PC-3 (cell line): Measurements from ENCODE around the gene CEP78. TPM values are rescaled to one million over a fixed set of nuclear protein-coding genes. Genes with fewer than 3 reads are reported as not detected.

Experiments
- ATAC-seq: fragments of 200-7000 bp; cut with Tn5 transposase; 2 replicates; pipeline ENCODE4 v1.9.1; 2020; ENCODE audit warnings: mild to moderate bottlenecking, moderate library complexity
- BruUV-seq: library from RNA; stranded (reverse); fragments of 400-500 nt; replicated peaks from 2 replicates; lab custom pipeline; 2021; lab: Mats Ljungman, UMichigan
- CTCF ChIA-PET: fragments of 300-600 bp; sonication (Branson Sonifier 250); formaldehyde crosslinking; loops from one replicate; lab custom pipeline; 2022; ENCODE audit warnings: antibody characterized with exemption; lab: Charles Lee
- POLR2A ChIA-PET: fragments of 300-600 bp; sonication (Branson Sonifier 250); formaldehyde crosslinking; loops from one replicate; lab custom pipeline; 2022; ENCODE audit warnings: antibody characterized with exemption; ENCODE audit not compliant: unreplicated experiment; lab: Charles Lee
- DNase-seq: peaks from one replicate; pipeline ENCODE4 v3.0.0-alpha.2; 2015
- H2AFZ ChIP-seq: fragments of 300-600 bp; sonication (generic); 2 replicates; pipeline ENCODE4 v1.6.0; 2016; ENCODE audit warnings: antibody characterized with exemption, low read length
- H3F3A ChIP-seq: fragments of 300-600 bp; sonication (generic); one replicate; pipeline ENCODE4 v1.6.0; 2017; ENCODE audit warnings: antibody characterized with exemption, low read length, control low read depth, mild to moderate bottlenecking; ENCODE audit not compliant: unreplicated experiment
- H3K27ac ChIP-seq: fragments of 300-600 bp; sonication (generic); 2 replicates; pipeline ENCODE4 v1.5.1; 2016; ENCODE audit warnings: mild to moderate bottlenecking, low read length
- H3K27me3 ChIP-seq: fragments of 300-600 bp; sonication (generic); 2 replicates; pipeline ENCODE4 v1.6.1; 2016; ENCODE audit warnings: low read length, mixed read lengths
- H3K36me3 ChIP-seq: fragments of 300-600 bp; sonication (generic); 2 replicates; pipeline ENCODE4 v1.6.1; 2016; ENCODE audit warnings: low read depth, mixed run types, low read length, mixed read lengths
- H3K4me1 ChIP-seq: fragments of 300-600 bp; sonication (generic); 2 replicates; pipeline ENCODE4 v1.5.1; 2016; ENCODE audit warnings: low read length; ENCODE audit not compliant: insufficient read depth
- H3K4me2 ChIP-seq: fragments of 300-600 bp; sonication (generic); 2 replicates; pipeline ENCODE4 v1.6.0; 2016; ENCODE audit warnings: low read length
- H3K4me3 ChIP-seq: fragments of 300-600 bp; sonication (generic); 2 replicates; pipeline ENCODE4 v1.5.1; 2016; ENCODE audit warnings: mild to moderate bottlenecking, low read length, mixed read lengths
- H3K79me2 ChIP-seq: fragments of 300-600 bp; sonication (generic); 2 replicates; pipeline ENCODE4 v1.6.1; 2017; ENCODE audit warnings: low read length, mixed read lengths
- H3K9ac ChIP-seq: fragments of 300-600 bp; sonication (generic); 2 replicates; pipeline ENCODE4 v1.6.0; 2016; ENCODE audit warnings: mild to moderate bottlenecking, low read length
- H3K9me2 ChIP-seq: fragments of 300-600 bp; sonication (generic); replicated peaks from 2 replicates; pipeline ENCODE4 v1.6.1; 2016; ENCODE audit warnings: mixed run types, low read length, mixed read lengths
- H3K9me3 ChIP-seq: fragments of 300-600 bp; sonication (generic); 2 replicates; pipeline ENCODE4 v1.6.1; 2016; ENCODE audit warnings: low read length, mixed read lengths
- H4K20me1 ChIP-seq: fragments of 300-600 bp; sonication (generic); 2 replicates; pipeline ENCODE4 v1.6.1; 2016; ENCODE audit warnings: low read length, mixed read lengths
- EZH2 ChIP-seq: fragments of 300-600 bp; sonication (generic); IDR thresholded peaks from one replicate; pipeline ENCODE4 v1.6.1; 2017; ENCODE audit warnings: antibody characterized with exemption, mild to moderate bottlenecking, low read length; ENCODE audit not compliant: unreplicated experiment
- EZH2phosphoT487 ChIP-seq: fragments of 300-600 bp; sonication (generic); IDR thresholded peaks from 2 replicates; pipeline ENCODE4 v1.6.1; 2018; ENCODE audit warnings: mild to moderate bottlenecking, antibody characterized with exemption, low read length, borderline replicate concordance
- intact Hi-C: fragments of 100-400 bp; cut with micrococcal nuclease; formaldehyde crosslinking; loops from 2 replicates; pipeline ENCODE4 v1.9.0; 2023
- total RNA-seq: library from RNA; depleted of rRNA; stranded (reverse); fragments of >200 nt; gene quantifications from 2 replicates; pipeline ENCODE4 v1.2.3, GENCODE V29; 2014
- TF ChIP-seq, protein P1 (sequence below): fragments of 300-600 bp; sonication (generic); conservative IDR thresholded peaks from 2 replicates; pipeline ENCODE4 v1.5.1; 2017; ENCODE audit warnings: antibody characterized with exemption, low read depth, mild to moderate bottlenecking, low read length

CEP78 gene
- total RNA-seq, 1 experiment from 2014 or later = 52.5 TPM

DNA sequence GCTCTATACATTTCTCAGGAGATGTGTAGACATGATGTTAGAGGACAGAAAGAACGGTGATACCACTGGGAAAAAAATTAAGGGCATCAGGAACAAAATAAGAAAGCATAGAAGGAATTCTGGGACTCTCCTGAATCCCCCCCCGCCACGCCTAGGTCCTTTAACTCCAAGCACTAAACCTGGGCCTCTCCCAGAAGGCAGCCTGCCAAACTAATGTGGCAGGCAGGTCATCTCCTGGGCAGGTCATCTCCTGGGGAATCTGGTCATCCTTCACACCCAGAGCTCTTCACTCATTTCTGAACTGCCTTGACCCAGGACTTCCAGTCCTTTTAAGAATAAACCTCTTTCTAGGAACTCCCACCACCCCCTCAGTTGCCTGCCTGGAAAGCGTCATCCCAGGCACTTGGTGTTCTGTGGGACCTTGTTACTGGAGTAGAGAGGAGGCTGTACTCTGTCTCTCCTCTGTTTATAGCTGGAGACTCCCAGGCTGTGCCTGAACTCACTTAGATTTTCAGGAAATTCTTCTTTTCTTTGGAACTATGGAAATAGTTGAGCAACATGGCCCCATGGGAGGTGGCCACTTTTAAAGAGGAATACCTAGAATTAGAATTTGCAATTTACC, 85.1 kb downstream of the CEP78 start:
- POLR2A ChIA-PET = no interaction called here
- H3K9me3 ChIP-seq = no peaks in the 10 kb centered on the region
- intact Hi-C loops = no loop called here

GRCh38 chr9:78321505-78321904, 85.6 kb downstream of the CEP78 start:
- Histone ChIP-seq H3K9me2 (no peaks in the 10 kb centered on the region), H4K20me1 (no peaks in the 10 kb centered on the region), H3K79me2 (no peaks in the 10 kb centered on the region), H2AFZ (no peak overlapping the region), H3K27me3 (no peaks in the 10 kb centered on the region), H3K4me3 (no peak overlapping the region), H3K9me3 (no peaks in the 10 kb centered on the region), H3K4me1 (no peaks in the 10 kb centered on the region), H3K9ac (no peak overlapping the region), H3F3A (no peaks in the 10 kb centered on the region), H3K27ac (no peak overlapping the region), H3K36me3 (peaks cover 14% of the 10 kb centered on the region), H3K4me2 (no peak overlapping the region)
- intact Hi-C loops = no loop called here
- BruUV-seq = no TSS peak
- TF ChIP-seq, protein P1, sequence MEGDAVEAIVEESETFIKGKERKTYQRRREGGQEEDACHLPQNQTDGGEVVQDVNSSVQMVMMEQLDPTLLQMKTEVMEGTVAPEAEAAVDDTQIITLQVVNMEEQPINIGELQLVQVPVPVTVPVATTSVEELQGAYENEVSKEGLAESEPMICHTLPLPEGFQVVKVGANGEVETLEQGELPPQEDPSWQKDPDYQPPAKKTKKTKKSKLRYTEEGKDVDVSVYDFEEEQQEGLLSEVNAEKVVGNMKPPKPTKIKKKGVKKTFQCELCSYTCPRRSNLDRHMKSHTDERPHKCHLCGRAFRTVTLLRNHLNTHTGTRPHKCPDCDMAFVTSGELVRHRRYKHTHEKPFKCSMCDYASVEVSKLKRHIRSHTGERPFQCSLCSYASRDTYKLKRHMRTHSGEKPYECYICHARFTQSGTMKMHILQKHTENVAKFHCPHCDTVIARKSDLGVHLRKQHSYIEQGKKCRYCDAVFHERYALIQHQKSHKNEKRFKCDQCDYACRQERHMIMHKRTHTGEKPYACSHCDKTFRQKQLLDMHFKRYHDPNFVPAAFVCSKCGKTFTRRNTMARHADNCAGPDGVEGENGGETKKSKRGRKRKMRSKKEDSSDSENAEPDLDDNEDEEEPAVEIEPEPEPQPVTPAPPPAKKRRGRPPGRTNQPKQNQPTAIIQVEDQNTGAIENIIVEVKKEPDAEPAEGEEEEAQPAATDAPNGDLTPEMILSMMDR = no peak
- TF ChIP-seq EZH2 = no peak
- TF ChIP-seq EZH2phosphoT487 = no peak
- ChIA-PET CTCF (no interaction called here), POLR2A (no interaction called here)
- ATAC-seq = no peak
- DNase-seq = no peak

More for the DNA sequence above, 85.1 kb downstream of the CEP78 start:
- TF ChIP-seq, protein P1 = no peak
- TF ChIP-seq EZH2 (no peak), EZH2phosphoT487 (no peak)
- peaks cover 14% of the 10 kb centered on the region for H3K36me3 ChIP-seq
- DNase-seq (no peak), ATAC-seq (no peak)
- H3K4me3 ChIP-seq = no peak overlapping the region
- H2AFZ ChIP-seq = no peak overlapping the region
- CTCF ChIA-PET = no interaction called here
- no peak overlapping the region for H3K9ac ChIP-seq
- H3K4me1 ChIP-seq = no peaks in the 10 kb centered on the region
- no peaks in the 10 kb centered on the region for H3K27me3 ChIP-seq
- no peaks in the 10 kb centered on the region for H3F3A ChIP-seq
- no peak overlapping the region for H3K27ac ChIP-seq
- H3K9me2 ChIP-seq = no peaks in the 10 kb centered on the region
- no peak overlapping the region for H3K4me2 ChIP-seq
- H3K79me2 ChIP-seq = no peaks in the 10 kb centered on the region
- no peaks in the 10 kb centered on the region for H4K20me1 ChIP-seq
- no TSS peak for BruUV-seq

DNA sequence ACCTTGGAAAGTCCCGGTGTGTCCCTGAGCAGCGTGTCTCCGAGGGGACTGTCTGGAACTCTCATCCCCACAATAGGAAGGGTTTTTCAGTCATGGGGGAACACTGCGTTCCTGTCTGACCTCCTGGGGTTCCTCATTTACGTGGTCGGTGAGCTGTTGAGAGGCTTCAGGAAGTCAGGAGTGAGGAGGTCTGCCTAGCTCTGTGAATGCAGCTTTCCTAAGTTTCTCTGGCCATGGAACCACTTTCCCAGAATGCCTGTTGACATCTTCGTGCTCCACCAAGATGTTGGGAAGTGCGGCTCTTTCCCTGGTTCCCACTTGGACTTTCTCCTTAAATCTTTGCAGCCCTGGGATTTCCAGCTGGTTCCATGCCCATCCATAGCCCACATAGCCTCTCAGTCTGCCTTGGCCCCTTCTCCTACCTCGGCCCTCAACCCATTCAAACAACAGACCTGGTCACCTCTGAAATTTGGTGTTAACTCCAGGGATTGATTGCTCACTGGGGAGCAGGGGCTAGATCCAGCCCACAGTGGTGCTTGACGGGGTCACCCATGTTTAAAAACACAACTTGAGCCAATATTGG, 88.3 kb downstream of the CEP78 start:
- H3F3A ChIP-seq = no peaks in the 10 kb centered on the region
- no peak for ATAC-seq
- no peak overlapping the region for H3K27ac ChIP-seq
- H3K36me3 ChIP-seq = peaks cover 9% of the 10 kb centered on the region; the same call in 1 of the 2 replicates
- ChIA-PET CTCF (no interaction called here), POLR2A (no interaction called here)
- no peak overlapping the region for H3K4me2 ChIP-seq
- intact Hi-C loops = no loop called here
- no peaks in the 10 kb centered on the region for H3K79me2 ChIP-seq
- no peak for DNase-seq
- no peaks in the 10 kb centered on the region for H3K27me3 ChIP-seq
- no peak overlapping the region for H2AFZ ChIP-seq
- H3K4me1 ChIP-seq = no peaks in the 10 kb centered on the region
- no peak overlapping the region for H3K9ac ChIP-seq
- H4K20me1 ChIP-seq = no peaks in the 10 kb centered on the region
- TF ChIP-seq EZH2phosphoT487 = no peak
- TF ChIP-seq, protein P1 = no peak
- TF ChIP-seq EZH2 = no peak
- H3K9me2 ChIP-seq = no peaks in the 10 kb centered on the region
- no TSS peak for BruUV-seq
- no peaks in the 10 kb centered on the region for H3K9me3 ChIP-seq
- no peak overlapping the region for H3K4me3 ChIP-seq
